HEK293T (cell line): ENCODE measurements around the gene JPH4.

Source experiments
- CTCF ChIA-PET: fragments of 350-600 bp; formaldehyde crosslinking; extraction: SDS; loops from one replicate; lab custom pipeline; 2021; ENCODE audit warnings: antibody characterized with exemption, inconsistent platforms; lab: Yijun Ruan, JAX
- POLR2A ChIA-PET: fragments of 350-600 bp; formaldehyde crosslinking; extraction: SDS; loops from one replicate; lab custom pipeline; 2020; ENCODE audit warnings: antibody characterized with exemption, inconsistent platforms; lab: Yijun Ruan, JAX
- DNase-seq: peaks from one replicate; pipeline ENCODE4 v3.0.0; 2012; ENCODE audit warnings: mixed read lengths; ENCODE audit errors: extremely low spot score
- ARNT ChIP-seq: fragments of 450-650 bp; IDR thresholded peaks from 2 replicates; pipeline ENCODE4 v1.6.1; 2017; ENCODE audit warnings: mild to moderate bottlenecking
- BHLHE40 ChIP-seq: fragments of 450-650 bp; IDR thresholded peaks from 2 replicates; pipeline ENCODE4 v1.6.1; 2016; ENCODE audit warnings: mild to moderate bottlenecking, moderate library complexity, borderline replicate concordance
- CTBP1 ChIP-seq: fragments of 450-650 bp; IDR thresholded peaks from 2 replicates; pipeline ENCODE4 v1.6.1; 2016; ENCODE audit warnings: borderline replicate concordance
- ELF4 ChIP-seq: fragments of 450-650 bp; IDR thresholded peaks from 2 replicates; pipeline ENCODE4 v1.6.1; 2017; ENCODE audit warnings: antibody characterized with exemption
- FOXA1 ChIP-seq: fragments of 450-650 bp; IDR thresholded peaks from 2 replicates; pipeline ENCODE4 v1.6.1; 2016; ENCODE audit warnings: mild to moderate bottlenecking
- FOXK2 ChIP-seq: fragments of 450-650 bp; IDR thresholded peaks from 2 replicates; pipeline ENCODE4 v1.6.1; 2016; ENCODE audit warnings: mild to moderate bottlenecking
- FOXM1 ChIP-seq: fragments of 450-650 bp; IDR thresholded peaks from 2 replicates; pipeline ENCODE4 v1.6.1; 2017; ENCODE audit warnings: mild to moderate bottlenecking, borderline replicate concordance
- HDGF ChIP-seq: fragments of 450-650 bp; IDR thresholded peaks from 2 replicates; pipeline ENCODE4 v1.6.1; 2017; ENCODE audit warnings: antibody characterized with exemption, borderline replicate concordance
- L3MBTL2 ChIP-seq: fragments of 450-650 bp; conservative IDR thresholded peaks from 2 replicates; pipeline ENCODE4 v1.6.1; 2016; ENCODE audit warnings: mild to moderate bottlenecking
- LEF1 ChIP-seq: fragments of 450-650 bp; IDR thresholded peaks from 2 replicates; pipeline ENCODE4 v1.6.1; 2017; ENCODE audit warnings: mild to moderate bottlenecking, borderline replicate concordance
- NFRKB ChIP-seq: fragments of 450-650 bp; IDR thresholded peaks from 2 replicates; pipeline ENCODE4 v1.6.1; 2016; ENCODE audit warnings: mild to moderate bottlenecking, moderate library complexity
- SP1 ChIP-seq: fragments of 450-650 bp; IDR thresholded peaks from 2 replicates; pipeline ENCODE4 v1.6.1; 2017
- SUZ12 ChIP-seq: fragments of 450-650 bp; IDR thresholded peaks from 2 replicates; pipeline ENCODE4 v1.6.1; 2016; ENCODE audit warnings: mild to moderate bottlenecking
- TARDBP ChIP-seq: fragments of 450-650 bp; IDR thresholded peaks from 2 replicates; pipeline ENCODE4 v1.6.1; 2016
- ZNF384 ChIP-seq: fragments of 450-650 bp; IDR thresholded peaks from 2 replicates; pipeline ENCODE4 v1.6.1; 2016
- TF ChIP-seq, protein P1 (sequence below): fragments of 450-650 bp; IDR thresholded peaks from 2 replicates; pipeline ENCODE4 v1.6.1; 2016

Gene JPH4

DNA sequence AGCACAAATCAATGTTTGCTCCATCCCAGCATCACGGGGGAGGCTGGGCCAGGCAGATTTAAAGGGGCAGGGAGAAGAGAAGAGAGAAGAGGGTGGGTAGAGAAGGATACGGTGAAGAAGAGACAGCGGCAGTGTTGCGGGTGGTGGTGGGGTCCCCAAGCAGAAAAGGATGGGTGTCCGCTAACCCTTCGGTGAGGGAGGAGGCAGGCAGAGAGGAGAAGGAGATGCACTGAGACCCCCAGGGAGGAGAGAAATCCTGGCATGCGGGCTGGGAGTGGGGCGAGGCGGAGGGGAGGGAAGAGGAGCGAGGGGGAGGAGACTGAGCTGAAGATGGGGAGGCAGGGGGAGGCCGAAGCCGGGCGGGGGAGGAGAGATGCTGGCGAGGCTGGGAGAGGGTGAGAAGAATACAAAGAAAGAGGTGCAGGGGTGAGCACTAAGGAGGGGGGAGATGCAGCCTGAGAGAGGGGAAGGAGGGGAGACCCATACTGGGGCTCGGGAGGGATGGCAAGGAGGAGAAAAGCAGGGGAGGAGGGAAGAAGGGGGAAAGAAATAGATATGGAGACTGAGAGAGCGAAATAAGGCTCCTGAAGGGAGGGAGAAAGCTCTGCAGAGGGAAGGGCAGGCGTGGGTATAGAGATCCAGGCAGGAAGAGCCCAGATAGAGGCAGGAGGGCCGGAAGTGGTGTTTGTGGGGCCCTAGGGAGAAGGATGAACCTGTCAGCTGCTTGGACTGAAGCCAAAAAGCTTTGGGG lies at the start of gene JPH4:
TSS of gene JPH4 (minus strand) at position 231 of the 751 bp plus-strand sequence. CDS start 1,337 bp downstream, outside the sequence.
- POLR2A ChIA-PET = no interaction called here
- DNase-seq = no peak
- TF ChIP-seq, protein P1, sequence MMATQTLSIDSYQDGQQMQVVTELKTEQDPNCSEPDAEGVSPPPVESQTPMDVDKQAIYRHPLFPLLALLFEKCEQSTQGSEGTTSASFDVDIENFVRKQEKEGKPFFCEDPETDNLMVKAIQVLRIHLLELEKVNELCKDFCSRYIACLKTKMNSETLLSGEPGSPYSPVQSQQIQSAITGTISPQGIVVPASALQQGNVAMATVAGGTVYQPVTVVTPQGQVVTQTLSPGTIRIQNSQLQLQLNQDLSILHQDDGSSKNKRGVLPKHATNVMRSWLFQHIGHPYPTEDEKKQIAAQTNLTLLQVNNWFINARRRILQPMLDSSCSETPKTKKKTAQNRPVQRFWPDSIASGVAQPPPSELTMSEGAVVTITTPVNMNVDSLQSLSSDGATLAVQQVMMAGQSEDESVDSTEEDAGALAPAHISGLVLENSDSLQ = no peak
- CTCF ChIA-PET = interaction anchor here (1.0 kb wide), 1 partner anchor 10 kb away, joined by 3 read pairs; no protein-coding TSS in a partner anchor

DNA sequence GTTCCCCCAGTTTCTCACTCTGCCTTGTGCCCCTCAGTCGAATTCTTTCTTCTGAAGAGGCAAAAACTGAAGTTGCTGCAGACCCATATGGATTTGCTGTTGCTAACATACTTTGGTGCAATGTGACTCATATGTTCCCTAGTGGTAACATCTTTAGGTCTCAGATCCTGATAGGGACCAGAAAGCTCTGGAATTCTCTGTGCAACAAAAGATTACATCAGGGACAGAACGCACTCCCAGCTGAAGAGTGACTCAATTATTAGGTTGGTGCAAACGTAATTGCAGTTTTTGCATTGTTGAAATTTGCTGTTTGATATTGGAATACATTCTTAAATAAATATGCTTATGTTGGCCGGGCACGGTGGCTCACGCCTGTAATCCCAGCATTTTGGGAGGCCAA lies 49.4 kb upstream of the JPH4 start:
- POLR2A ChIA-PET = no interaction called here
- no peak for DNase-seq
- CTCF ChIA-PET = no interaction called here
- no peak for TF ChIP-seq ZNF384
- TF ChIP-seq ELF4 = no peak

DNA sequence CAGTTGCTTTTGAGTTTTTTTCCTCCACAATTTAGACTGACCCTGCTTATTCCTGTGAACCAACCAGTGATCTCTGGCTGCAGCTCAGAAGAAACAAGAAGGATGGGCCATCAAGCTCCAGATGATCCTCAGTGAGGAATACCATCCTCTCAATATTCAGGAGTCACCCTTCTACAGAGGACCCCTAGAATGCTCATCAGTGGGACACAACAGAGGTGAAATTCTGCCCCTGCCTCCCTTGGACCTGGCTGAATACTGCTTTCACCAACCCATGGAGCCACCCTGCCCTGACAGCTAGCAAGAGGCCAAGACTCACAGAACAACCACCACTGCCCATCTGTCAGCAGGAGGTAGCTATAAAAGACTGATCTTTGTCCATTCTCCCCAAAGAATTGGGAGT lies 48.4 kb upstream of the JPH4 start:
- no peak for DNase-seq
- CTCF ChIA-PET = no interaction called here
- TF ChIP-seq BHLHE40 (no peak), NFRKB (no peak), HDGF (no peak), CTBP1 (no peak), LEF1 (no peak), FOXK2 (no peak), FOXA1 (no peak), ZNF384 (no peak)
- POLR2A ChIA-PET = no interaction called here

DNA sequence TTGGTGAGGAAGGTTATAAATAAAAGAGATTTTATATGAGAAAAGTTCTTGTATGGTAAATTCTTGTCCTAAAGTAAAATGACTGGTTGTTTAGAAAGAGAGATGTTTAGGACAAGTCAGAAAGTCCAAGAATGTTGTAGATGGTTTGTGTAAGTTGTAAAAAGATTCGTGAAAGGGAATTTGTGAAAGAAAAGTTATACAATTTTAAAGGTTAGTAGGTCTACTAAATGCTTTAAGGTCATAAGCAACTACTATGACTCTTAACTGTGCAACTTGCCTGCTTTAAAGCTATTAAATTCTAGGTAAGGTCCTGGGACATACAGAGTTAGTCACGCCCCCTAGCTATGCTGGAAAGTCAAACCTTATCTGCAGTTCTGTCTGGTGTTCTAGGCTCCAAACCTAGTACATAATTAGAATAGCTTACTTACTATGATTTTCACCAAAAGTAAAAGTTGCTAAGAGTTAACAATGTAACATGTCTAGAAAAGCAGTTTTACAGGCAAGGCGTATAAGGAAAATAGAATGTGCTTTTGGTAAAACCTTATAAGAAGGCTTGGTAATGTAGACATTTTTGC lies 46.3 kb upstream of the JPH4 start:
- ChIA-PET POLR2A (no interaction called here), CTCF (no interaction called here)
- TF ChIP-seq LEF1 (no peak), HDGF (no peak), NFRKB (no peak), SP1 (no peak), FOXA1 (no peak), L3MBTL2 (no peak)
- no peak for DNase-seq

DNA sequence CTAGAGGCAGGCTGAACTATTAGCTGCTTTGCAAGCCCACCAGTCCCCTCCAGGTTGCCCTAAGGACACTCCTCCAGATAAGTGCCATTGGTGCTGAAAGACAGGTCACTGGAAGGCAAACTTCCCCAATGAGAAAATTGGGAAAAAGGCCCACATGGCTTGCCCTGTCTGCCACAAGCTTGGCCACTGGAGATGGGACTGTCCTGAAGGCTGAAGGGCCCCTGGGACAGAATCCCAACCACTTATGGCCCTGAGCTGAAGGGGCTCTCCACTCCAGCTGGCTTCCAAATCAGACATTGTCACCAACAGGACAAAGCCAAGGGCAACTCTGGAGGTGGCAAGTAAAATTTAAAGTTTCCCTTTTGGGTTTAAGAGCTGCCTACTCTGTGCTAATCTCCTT lies 45.4 kb upstream of the JPH4 start:
- CTCF ChIA-PET = interaction anchor here (0.7 kb wide), 1 partner anchor 287 kb away, joined by 3 read pairs; no protein-coding TSS in a partner anchor

DNA sequence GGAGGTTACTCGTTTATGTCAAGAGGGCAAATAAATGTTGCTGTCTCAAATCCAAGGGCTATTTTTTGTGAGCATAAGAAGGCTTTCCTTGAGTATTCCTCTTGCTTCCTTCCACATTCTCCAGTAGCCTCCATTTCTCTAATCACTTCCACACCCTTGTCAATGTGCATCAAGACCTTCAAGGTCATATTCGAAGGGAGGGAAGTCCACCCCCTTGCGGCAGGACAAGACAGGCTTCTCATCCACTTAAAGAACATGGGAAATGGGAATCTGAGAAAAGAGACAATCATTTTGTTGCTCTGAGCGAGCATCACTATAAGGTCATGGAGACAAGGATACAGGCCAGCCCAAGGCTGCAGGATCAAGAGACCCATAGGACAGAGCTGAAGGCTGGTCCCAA lies 44.4 kb upstream of the JPH4 start:
- CTCF ChIA-PET = no interaction called here
- DNase-seq = no peak
- no peak for TF ChIP-seq FOXA1
- TF ChIP-seq ZNF384 = no peak
- no peak for TF ChIP-seq CTBP1
- no peak for TF ChIP-seq HDGF
- TF ChIP-seq NFRKB = no peak
- POLR2A ChIA-PET = no interaction called here

More for the DNA sequence above, 45.4 kb upstream of the JPH4 start:
- TF ChIP-seq, protein P1 = no peak
- TF ChIP-seq ELF4 (no peak), SP1 (no peak), FOXM1 (no peak), L3MBTL2 (no peak), HDGF (no peak), SUZ12 (no peak), ARNT (no peak), LEF1 (no peak), FOXK2 (no peak), BHLHE40 (no peak), ZNF384 (no peak), CTBP1 (no peak), NFRKB (no peak), TARDBP (no peak), FOXA1 (no peak)
- POLR2A ChIA-PET = no interaction called here
- DNase-seq = no peak

DNA sequence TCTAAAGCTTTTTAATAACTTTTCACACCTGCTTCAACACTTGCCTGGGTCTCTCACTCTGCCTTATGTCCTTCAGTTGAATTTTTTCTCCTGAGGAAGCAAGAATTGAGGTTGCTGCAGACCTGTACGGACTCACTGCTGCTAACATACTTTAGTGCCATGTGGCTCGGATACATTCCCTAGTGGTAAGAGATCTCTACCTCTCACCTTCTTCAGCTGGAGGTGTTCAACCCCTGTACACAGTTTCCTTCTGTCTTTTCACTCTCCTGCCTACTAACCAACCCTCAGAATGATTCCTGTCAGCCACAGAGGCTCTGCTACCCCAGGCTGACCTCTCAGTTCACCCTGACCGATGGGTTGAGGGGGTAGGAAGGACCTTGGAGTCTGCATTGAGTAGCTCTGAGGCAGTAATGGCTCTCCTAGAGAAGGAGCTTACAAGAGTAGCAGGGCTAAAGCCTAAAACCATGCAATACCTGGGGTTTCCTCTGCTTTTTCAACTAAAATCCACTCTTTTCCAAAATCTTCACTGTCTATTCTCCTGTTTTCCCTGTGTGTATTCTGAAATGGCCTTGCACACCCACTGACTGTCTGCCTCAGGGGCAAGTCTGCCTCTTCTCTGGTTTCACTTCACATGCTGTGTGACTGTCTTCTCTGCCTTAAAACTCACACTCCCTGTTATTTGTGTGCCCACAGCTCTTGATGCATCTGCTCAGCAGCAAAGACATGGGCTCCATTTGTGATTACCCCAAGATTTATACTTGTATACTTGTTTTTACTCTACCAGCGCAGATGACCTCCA lies 43.5 kb upstream of the JPH4 start:
- DNase-seq = no peak
- ChIA-PET POLR2A (no interaction called here), CTCF (interaction anchor here (0.6 kb wide), 1 partner anchor 10 kb away, joined by 3 read pairs; no protein-coding TSS in a partner anchor)
- TF ChIP-seq FOXK2 (no peak), TARDBP (no peak), LEF1 (no peak), SUZ12 (no peak), ARNT (no peak), L3MBTL2 (no peak), FOXA1 (no peak), CTBP1 (no peak)
